Testis (tissue), 2 donors: ENCODE data around the gene IFITM1.

Experiments used
- POLR2A ChIP-seq: fragments of 450-650 bp; IDR thresholded peaks from one replicate; pipeline ENCODE4 v1.6.1; 2017; ENCODE audit warnings: antibody characterized with exemption, mild to moderate bottlenecking, moderate library complexity
- TF ChIP-seq, protein P1 (sequence below), 3 experiments: fragments of 450-650 bp in 2 of 3; fragments of 200-600 bp in 1 of 3; sonication (generic) in 1 of 3; IDR thresholded peaks; one replicate each; pipeline ENCODE4 v1.5.1; 2016 to 2019; ENCODE audit warnings: antibody characterized with exemption in 3 of 3, mild to moderate bottlenecking in 2 of 3, moderate library complexity in 1 of 3

- TF ChIP-seq, protein P1, sequence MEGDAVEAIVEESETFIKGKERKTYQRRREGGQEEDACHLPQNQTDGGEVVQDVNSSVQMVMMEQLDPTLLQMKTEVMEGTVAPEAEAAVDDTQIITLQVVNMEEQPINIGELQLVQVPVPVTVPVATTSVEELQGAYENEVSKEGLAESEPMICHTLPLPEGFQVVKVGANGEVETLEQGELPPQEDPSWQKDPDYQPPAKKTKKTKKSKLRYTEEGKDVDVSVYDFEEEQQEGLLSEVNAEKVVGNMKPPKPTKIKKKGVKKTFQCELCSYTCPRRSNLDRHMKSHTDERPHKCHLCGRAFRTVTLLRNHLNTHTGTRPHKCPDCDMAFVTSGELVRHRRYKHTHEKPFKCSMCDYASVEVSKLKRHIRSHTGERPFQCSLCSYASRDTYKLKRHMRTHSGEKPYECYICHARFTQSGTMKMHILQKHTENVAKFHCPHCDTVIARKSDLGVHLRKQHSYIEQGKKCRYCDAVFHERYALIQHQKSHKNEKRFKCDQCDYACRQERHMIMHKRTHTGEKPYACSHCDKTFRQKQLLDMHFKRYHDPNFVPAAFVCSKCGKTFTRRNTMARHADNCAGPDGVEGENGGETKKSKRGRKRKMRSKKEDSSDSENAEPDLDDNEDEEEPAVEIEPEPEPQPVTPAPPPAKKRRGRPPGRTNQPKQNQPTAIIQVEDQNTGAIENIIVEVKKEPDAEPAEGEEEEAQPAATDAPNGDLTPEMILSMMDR (IDR thresholded peaks at IDR 0.05), result no peak
- no peak for TF ChIP-seq POLR2A
Observed at GRCh38 chr11:330307-330693, 16.5 kb downstream of the IFITM1 start.
